Kidney glomerular epithelial cell (primary cell): ENCODE results near the gene EFHC1.
A peak's percentile ranks its signal among the peaks of the same experiment; 100 is the strongest.

Experiments
- DNase-seq: peaks from one replicate; lab custom pipeline; 2025; lab: John Stamatoyannopoulos, UW

EFHC1 gene

DNA sequence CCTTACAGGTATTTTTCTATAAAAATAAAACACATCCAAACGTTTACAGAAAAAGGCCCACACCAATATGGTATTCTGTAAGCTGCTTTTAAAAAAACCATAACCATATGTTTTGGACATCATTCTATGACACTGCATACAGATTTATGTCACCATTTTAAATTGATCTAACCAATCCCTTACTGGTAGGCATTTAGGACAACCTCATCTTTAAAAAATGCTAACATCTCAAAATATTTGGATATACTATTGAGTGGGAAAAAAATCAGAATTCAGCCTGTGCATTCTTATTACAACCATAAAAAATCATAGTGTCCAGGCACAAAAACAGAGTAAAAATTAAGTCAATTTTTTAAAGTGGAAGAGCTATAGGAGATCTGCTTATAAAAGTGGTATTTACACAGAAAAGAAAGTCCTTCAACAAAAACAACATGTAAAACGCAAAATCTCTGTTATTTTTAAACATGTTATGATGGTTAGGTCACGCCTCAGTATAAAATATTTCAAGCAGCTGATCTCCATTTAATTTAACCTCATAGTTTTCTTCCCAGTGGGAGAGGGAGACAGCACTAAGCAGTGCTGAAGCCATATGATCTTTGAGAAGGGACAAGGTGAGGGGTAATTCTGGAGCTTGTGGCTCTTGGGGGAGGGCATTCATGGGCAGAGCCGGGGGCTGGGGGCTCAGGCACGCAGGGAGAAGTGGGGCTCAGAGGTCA, 135.5 kb downstream of the EFHC1 start:
- no peak for DNase-seq

DNA sequence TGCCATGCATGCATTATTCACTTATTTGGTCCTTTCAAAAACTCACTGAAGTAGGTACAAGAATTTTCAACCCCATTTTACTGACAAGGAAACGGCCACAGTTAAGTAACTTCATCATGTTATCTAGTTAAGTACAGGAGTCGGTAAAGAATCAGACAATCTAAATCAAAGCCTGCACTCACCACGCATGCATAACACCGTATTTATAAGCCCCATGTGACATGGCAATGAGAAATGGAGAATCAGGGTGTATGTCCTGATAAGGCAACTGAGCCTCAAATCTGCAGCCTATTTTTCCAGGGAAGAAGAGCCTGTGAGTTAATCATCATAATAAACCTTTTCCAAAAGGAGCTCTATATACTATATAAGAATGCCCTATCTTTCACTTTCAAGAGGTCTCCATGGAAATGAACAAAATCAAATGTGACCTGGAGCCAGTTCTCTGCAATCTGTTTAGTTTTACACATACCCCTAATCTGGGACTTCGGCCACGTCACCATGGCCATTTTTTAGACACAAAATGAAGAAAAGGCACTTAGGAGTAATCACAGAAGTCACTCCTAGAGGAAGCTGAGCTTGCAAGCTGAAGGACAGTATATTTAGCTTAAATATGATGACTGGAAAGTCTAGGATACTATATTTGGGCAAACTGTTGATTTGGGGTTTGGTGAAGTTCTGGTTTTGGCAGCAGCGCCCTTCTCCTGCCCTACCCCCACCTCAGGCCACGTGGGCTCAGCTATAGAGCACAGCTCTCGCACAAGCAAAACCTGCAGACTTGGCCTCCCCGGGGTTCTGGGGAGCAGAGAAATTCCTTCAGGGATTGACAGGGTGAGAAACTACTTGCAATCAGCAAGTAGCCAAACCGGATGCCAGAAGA, 137.5 kb downstream of the EFHC1 start:
- no peak for DNase-seq

DNA sequence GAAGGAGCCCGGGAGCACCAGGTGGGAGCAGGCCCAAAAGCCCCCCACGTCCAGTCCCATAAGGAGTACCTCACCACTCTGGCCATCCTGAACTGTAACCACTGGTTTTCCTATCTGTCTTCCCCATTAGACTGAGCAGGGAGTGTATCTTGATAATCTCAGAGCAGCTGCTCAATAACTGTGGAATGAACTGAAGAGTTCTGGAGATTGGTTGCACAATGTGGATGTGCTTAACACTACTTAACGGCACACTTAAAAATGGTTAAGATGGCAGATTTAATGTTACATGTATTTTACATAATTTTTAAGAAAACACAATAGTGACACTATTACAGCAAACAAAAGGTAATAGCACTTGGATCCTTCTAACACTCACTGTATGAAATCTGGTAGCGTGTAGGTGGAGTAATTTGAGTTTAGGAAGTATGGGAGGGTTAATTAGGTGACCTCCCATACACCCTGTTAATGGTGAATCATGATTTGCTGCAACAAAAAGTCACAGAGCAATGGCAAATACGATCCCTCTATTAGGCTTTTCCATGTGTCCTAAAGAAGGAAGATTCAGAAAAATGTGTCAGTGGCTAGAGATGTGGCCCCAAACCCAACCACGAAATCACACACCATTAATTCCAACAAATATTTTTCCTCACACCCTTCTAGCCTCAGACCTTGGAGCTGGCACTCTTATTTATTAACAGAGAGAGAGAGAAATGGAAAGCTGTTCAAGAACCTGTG, 138.3 kb downstream of the EFHC1 start:
- no peak for DNase-seq

DNA sequence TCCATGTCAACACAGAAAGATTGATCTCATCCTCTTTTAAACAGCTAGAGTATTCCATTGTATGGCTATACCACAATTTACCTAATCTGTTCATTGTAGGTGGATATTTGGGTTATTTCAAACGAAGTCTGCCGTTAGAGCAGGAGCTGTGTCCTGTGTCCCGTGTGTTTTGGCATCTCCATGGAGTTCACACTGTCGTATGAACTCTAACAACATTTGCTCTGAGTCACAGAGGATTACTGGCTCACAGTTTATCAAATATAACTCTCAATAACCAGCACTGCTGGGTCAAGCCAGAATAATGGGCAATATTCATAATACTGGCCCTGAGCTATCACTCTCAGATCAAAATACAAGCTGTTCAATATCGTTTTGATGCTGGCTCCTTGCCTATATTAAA, 140.3 kb downstream of the EFHC1 start:
- DNase-seq: no peak

DNA sequence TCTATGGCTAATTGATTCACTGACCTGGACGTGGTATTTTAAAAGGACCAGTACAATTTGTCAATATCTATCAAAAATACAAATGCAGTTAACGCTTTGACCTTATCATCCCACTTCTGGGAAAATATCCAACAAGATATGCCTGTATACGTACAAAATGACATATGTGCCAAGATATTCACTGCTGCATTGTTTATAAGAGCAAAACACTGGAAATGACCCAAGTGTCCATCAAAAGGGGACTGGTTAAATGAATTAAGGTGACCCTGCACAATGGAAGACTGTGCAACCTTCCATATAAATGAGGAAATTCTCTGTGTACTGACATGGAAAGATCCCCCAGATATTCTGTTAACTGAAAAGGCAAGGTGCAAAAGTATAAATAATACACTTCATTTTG, 142.8 kb downstream of the EFHC1 start:
- DNase-seq: no peak

DNA sequence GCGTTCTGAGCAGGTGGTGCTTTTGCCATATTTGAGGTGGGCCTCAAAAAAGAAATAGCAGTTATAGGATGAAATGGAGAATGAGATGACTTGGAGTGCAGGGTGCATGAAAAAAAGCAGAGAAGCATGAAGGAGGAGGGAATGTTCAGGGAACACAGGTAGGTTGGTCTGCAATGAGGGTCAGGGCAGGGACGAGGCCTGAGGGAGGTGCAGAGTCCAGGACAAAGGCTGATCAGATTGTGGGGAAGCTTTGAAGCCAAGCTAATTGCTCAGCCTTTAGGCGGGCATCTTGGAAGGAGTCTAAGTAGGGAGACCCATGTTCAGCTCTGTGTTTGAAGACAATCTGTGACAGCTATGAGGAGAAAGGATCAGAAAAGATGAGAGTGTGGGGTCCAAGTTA, 144.7 kb downstream of the EFHC1 start:
- DNase-seq: no peak

DNA sequence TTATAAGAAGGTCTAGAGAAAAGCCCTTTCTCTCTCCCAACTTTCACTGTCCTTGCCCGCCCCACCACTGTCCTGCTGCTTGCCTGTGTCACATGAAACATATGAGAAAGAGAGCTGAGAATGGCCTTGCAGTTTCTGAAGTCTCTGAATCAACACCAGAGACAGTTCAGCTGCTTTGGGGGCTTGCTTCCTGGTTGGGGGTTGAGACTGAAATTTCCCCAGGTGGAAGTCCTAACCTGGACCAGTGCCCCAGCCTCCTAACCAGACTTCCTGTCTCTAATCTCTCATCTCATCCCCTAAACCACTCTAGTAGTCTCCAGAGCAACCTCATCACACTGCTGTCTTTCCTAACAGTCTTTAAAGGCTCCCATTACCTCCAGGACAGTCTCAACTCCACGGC, 146.1 kb downstream of the EFHC1 start:
- no peak for DNase-seq

DNA sequence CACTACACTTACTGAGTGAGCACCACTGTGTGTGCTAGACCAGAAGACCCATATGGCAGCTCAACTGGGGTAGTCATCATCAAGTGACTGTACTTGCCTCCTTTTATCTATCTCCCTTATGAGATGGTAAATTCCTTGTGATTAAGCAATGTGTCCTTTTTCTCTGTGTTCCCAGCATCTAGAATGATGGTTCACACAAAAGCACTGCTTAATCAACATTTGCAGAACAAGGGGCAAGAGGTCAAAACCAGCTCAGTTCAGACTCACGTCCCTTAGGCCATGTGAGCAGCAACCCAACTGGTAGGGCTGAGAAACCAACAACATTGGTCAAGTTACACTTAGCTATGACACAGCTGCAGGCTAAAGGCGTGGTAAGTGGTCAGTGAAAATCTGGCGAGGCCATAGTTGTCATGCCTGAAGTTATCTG, 146.7 kb downstream of the EFHC1 start:
- DNase-seq: peak; percentile 63

DNA sequence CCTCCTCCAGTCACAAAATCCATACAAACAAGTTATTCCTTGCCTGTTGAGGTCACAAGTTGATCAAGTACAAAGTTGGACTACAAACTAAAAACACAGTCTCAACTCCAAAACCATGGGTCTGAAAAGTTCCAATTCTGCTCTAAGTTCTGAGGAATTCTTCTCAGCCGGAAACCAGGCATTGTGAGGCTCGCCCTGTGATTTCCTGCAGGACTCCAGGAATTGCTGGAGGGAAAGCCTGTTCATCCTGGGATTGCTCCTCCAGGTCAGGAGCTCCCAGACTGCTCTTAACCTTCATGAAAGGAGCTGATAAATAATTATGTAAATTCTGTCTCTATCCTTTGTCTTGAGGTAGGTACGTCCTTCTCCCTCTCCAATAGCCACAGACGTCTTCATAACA, 148.2 kb downstream of the EFHC1 start:
- DNase-seq: no peak

DNA sequence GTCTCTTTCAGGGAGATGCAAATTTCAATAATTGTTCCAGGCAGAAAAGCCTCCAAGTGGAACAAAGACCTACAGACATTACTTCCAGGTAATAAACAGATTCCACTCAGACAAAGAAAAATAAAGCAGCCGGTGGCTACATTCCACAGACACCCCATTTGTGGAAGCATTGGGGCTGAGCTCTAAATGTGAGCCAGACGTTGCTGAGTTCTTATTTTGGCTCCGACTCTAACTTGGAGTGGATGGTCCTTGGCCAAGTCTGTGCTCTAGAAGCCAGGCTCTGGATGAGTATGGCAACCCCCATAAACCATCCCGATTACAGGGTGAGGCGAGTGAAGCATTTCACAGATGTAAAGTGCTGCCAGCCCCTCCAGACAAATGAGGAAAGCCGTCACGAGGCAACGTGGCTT, 150.2 kb downstream of the EFHC1 start:
- no peak for DNase-seq

DNA sequence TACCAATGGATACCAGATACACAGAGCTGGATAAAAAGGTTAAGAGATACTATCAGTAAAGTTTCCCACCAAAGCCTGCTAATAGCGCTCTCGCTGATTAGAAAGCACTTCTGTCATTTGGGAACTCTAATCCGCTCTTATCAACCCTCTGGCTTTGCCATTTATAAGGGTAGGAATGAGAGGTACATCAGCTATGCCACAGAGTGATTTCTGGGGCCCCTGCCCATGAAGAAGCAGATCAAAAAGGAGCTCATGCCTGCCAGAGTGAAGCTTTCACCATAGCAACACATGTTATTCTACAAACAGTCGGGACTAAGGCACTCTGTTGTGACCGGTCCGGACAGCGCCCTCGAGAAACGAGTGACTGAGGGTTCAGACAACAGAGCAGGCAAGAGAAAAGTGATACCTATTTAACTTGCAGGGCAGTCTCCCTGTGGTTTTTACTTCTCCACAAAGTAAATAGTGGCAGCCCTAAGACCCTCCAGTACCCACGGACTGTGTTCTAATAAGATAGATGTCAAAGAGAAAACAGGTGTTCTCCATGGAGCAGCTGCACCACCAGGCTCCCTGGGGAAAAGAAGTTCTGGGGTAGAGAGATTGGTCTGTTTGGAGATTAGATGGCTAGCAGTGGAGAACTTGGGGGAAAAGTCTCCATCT, 151.1 kb downstream of the EFHC1 start:
- DNase-seq: no peak

DNA sequence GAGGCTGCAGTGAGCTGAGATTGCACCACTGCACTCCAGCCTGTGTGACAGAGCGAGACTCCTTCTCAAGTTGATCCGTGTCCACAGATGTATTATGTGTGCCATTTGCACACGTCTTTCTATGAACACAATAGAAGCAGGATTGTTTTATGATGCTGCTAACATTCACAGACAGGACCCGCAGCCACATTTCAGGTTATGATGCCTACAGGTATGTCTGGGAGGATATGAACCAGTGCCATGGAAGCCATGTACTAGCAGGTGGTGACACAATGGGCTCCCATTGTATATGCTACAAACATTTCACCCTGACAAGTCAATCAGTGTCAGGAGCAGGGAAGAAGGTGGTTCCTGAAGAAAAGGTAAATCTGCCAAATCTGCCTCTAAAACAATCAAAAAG, 152.4 kb downstream of the EFHC1 start:
- DNase-seq: no peak

DNA sequence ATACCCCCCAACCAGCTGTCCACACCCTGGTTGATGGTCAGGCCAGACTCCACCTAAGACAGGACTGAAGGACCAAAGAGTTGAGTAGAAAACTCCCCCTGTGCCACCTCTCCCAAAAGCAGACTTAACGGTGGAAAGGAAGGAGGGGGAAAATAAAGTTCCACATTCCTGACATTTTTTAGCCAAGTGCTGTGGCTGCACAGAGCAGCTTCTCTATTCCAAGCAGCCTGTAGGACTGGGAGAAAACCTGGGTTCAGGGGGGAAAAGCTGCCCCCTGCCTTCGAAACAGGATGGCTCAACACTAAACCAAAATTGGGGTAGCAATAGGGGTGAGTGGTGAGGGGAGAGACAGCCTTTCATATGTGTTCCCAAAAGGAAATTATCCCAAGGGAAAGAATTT, 153.2 kb downstream of the EFHC1 start:
- DNase-seq: peak; percentile 52
